ENCODE results near the gene EGFR.
"Not testable (repeated sequence)": the region's sequence is repeated elsewhere in the genome, so short reads cannot be mapped to it uniquely, and the experiment has no call there.

The EGFR gene

GRCh38 chr7:55155351-55156117, 136.7 kb downstream of the EGFR start:
- DNase-seq = peak; percentile 72

- no peak for DNase-seq
Observed at GRCh38 chr7:55156919-55157763, 138.3 kb downstream of the EGFR start.

- DNase-seq = no peak
Observed at GRCh38 chr7:55157764-55158105, 138.9 kb downstream of the EGFR start.

- no peak for DNase-seq
Observed at GRCh38 chr7:55158541-55159382, 139.9 kb downstream of the EGFR start.

- DNase-seq = no peak
Observed at GRCh38 chr7:55160539-55160938, 141.7 kb downstream of the EGFR start.

GRCh38 chr7:55161154-55161687, 142.4 kb downstream of the EGFR start:
- no peak for DNase-seq

- no peak for DNase-seq
Observed at GRCh38 chr7:55162476-55162875, 143.7 kb downstream of the EGFR start.

GRCh38 chr7:55163733-55164132, 144.9 kb downstream of the EGFR start:
- no peak for DNase-seq

- no peak for DNase-seq
Observed at GRCh38 chr7:55164527-55164926, 145.7 kb downstream of the EGFR start.

- no peak for DNase-seq
Observed at GRCh38 chr7:55165176-55165861, 146.5 kb downstream of the EGFR start.

GRCh38 chr7:55167296-55167695, 148.5 kb downstream of the EGFR start:
- DNase-seq = not testable (repeated sequence)

- no peak for DNase-seq
Observed at GRCh38 chr7:55170335-55171069, 151.7 kb downstream of the EGFR start.

- no peak for DNase-seq
Observed at GRCh38 chr7:55171157-55171556, 152.3 kb downstream of the EGFR start.

GRCh38 chr7:55172161-55172560, 153.3 kb downstream of the EGFR start:
- DNase-seq = no peak

- no peak for DNase-seq
Observed at GRCh38 chr7:55172881-55173609, 154.2 kb downstream of the EGFR start.

GRCh38 chr7:55173671-55174070, 154.9 kb downstream of the EGFR start:
- no peak for DNase-seq

- DNase-seq = no peak
Observed at GRCh38 chr7:55174456-55174855, 155.6 kb downstream of the EGFR start.

GRCh38 chr7:55174856-55175255, 156.0 kb downstream of the EGFR start:
- DNase-seq = no peak

- no peak for DNase-seq
Observed at GRCh38 chr7:55177068-55177530, 158.3 kb downstream of the EGFR start.

- DNase-seq = no peak
Observed at GRCh38 chr7:55177589-55178261, 158.9 kb downstream of the EGFR start.

All from NCI-H1436 (cell line).